Mammary epithelial cell (primary cell): Measurements from ENCODE around the gene COL4A2.

Experiments used
- EZH2 ChIP-seq: IDR thresholded peaks from 2 replicates; pipeline ENCODE4 v1.6.1; 2012; ENCODE audit warnings: low read length, inconsistent platforms, borderline replicate concordance
- TF ChIP-seq, protein P1 (sequence below), 2 donors: IDR thresholded peaks in 1 of 2; conservative IDR thresholded peaks in 1 of 2; 2 replicates each; pipeline ENCODE4 v1.5.1; 2011 to 2012; ENCODE audit warnings: inconsistent platforms in 2 of 2, low read length in 2 of 2, mild to moderate bottlenecking in 2 of 2, control low read depth in 1 of 2, low read depth in 1 of 2; ENCODE audit not compliant: insufficient read depth in 1 of 2; ENCODE audit errors: extremely low read depth in 1 of 2

DNA sequence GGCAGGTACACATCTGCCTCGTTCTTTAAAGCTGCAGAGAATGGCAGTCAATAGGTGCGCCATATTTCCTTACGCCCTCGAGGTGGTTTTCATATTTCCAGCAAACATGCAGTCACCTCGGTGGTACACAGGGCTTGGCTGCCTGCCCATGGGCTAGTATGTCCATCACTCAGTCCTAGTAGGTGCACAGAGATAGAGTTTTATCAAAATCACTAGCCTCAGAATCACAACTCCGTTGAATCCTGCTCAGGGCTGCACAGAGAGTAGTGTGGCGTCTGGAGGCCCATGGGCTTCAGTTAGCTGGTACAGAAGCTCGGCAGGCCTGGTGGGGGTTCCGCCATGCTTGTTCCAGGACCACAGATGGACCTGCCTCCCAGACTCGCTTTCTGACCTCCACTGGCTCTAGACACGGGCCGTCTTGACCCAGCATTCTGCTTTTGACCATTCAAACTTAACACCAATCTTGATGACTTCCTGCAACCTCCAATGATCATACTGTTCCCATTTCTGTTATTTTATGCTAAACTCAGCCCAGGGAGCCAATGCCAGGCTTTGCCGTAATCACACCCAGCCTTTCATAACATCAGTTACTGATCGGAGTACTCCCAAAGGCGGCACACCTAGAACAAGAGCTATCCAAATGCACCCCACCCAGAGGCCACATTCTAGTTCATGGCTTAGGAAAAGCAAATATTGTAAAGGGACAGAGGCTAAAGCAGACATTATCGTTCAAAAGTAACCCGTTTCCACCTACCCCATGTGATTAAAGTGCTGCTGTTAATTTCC, 134.1 kb downstream of the COL4A2 start:
- TF ChIP-seq, protein P1, sequence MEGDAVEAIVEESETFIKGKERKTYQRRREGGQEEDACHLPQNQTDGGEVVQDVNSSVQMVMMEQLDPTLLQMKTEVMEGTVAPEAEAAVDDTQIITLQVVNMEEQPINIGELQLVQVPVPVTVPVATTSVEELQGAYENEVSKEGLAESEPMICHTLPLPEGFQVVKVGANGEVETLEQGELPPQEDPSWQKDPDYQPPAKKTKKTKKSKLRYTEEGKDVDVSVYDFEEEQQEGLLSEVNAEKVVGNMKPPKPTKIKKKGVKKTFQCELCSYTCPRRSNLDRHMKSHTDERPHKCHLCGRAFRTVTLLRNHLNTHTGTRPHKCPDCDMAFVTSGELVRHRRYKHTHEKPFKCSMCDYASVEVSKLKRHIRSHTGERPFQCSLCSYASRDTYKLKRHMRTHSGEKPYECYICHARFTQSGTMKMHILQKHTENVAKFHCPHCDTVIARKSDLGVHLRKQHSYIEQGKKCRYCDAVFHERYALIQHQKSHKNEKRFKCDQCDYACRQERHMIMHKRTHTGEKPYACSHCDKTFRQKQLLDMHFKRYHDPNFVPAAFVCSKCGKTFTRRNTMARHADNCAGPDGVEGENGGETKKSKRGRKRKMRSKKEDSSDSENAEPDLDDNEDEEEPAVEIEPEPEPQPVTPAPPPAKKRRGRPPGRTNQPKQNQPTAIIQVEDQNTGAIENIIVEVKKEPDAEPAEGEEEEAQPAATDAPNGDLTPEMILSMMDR (conservative IDR thresholded peaks at IDR 0.05 in 1 of 2, IDR thresholded peaks at IDR 0.05 in 1 of 2; ENCODE audit: extremely low read depth in 1 of 2, insufficient read depth in 1 of 2, low read depth in 1 of 2, low read length in 2 of 2), result no peak
- TF ChIP-seq EZH2, result no peak
